K562 (cell line): Measurements from ENCODE around the gene ZNF23. TPM values are rescaled to one million over a fixed set of nuclear protein-coding genes. Genes with fewer than 3 reads are reported as not detected.

Source experiments
- ATAC-seq: fragments of 200-7000 bp; cut with Tn5 transposase; 3 replicates; pipeline ENCODE4 v1.9.1; 2020; ENCODE audit warnings: moderate library complexity
- BruUV-seq: library from RNA; stranded (reverse); fragments of 400-500 nt; replicated peaks from 2 replicates; lab custom pipeline; 2021; lab: Mats Ljungman, UMichigan
- CTCF ChIA-PET: fragments of 300-600 bp; formaldehyde crosslinking; extraction: SDS; loops from one replicate; lab custom pipeline; 2021; ENCODE audit warnings: low intra/inter-chr PET ratio; lab: Yijun Ruan, JAX
- POLR2A ChIA-PET: fragments of 300-600, 350-650 bp; sonication (Branson Sonifier 250); formaldehyde crosslinking; extraction: SDS; loops from one replicate; lab custom pipeline; 2021; ENCODE audit warnings: antibody characterized with exemption, inconsistent platforms; lab: Yijun Ruan, JAX
- DNase-seq, 4 experiments: peaks; one replicate each; pipeline versions ENCODE4 v3.0.0 to v3.0.0-alpha.2; 2011 to 2018; ENCODE audit warnings: low spot score in 3 of 4, mixed read lengths in 3 of 4; ENCODE audit errors: extremely low read depth in 1 of 4
- FAIRE-seq: peaks from 2 replicates; lab custom pipeline; 2011; peaks lifted over from hg19 to GRCh38; lab: Jason Lieb, UNC
- H2AFZ ChIP-seq: 2 replicates; pipeline ENCODE4 v1.6.0; 2011; ENCODE audit warnings: low read depth, low read length, control low read depth, inconsistent platforms
- H3K27ac ChIP-seq: fragments of 200-600 bp; 3 replicates; pipeline ENCODE4 v1.8.0; 2011; ENCODE audit warnings: low read depth, mild to moderate bottlenecking, control low read depth, inconsistent platforms, low read length, moderate library complexity, mixed read lengths; ENCODE audit errors: extremely low read depth
- H3K27me3 ChIP-seq, 2 experiments: fragments of 300-600 bp in 1 of 2; 2 replicates in 1 of 2; 3 replicates in 1 of 2; pipeline versions ENCODE4 v1.6.0 to v1.8.0; 2011; ENCODE audit warnings: inconsistent platforms in 2 of 2, low read length in 2 of 2, mild to moderate bottlenecking in 1 of 2, mixed read lengths in 1 of 2, moderate library complexity in 1 of 2; ENCODE audit not compliant: control insufficient read depth in 2 of 2, insufficient read depth in 2 of 2
- H3K36me3 ChIP-seq: fragments of 300-600 bp; 3 replicates; pipeline ENCODE4 v1.8.0; 2011; ENCODE audit warnings: mild to moderate bottlenecking, low read length, inconsistent platforms; ENCODE audit not compliant: control insufficient read depth, insufficient read depth
- H3K4me1 ChIP-seq, 2 experiments: fragments of 200-600 bp in 1 of 2; replicated peaks in 1 of 2; 2 replicates in 1 of 2; 3 replicates in 1 of 2; pipeline versions ENCODE4 v1.5.1 to v1.8.0; 2011; ENCODE audit warnings: inconsistent platforms in 2 of 2, low read length in 2 of 2, mild to moderate bottlenecking in 1 of 2, mixed read lengths in 1 of 2, moderate library complexity in 1 of 2; ENCODE audit not compliant: control insufficient read depth in 2 of 2, insufficient read depth in 2 of 2
- H3K4me2 ChIP-seq: 2 replicates; pipeline ENCODE4 v1.6.1; 2011; ENCODE audit warnings: low read length, control low read depth, inconsistent platforms, mixed read lengths; ENCODE audit not compliant: insufficient read depth
- H3K4me3 ChIP-seq: fragments of 200-600 bp; sonication (generic), shearing (Covaris generic); 2 replicates; pipeline ENCODE4 v1.5.1; 2016; ENCODE audit warnings: control low read depth, inconsistent platforms
- H3K79me2 ChIP-seq: fragments of 200-600 bp; 3 replicates; pipeline ENCODE4 v1.8.0; 2011; ENCODE audit warnings: low read length, inconsistent platforms; ENCODE audit not compliant: control insufficient read depth, insufficient read depth
- H3K9ac ChIP-seq, 2 experiments: 2 replicates each; pipeline versions ENCODE4 v1.6.0 to v1.6.1; 2011; ENCODE audit warnings: low read depth in 2 of 2, low read length in 2 of 2, control low read depth in 1 of 2, inconsistent platforms in 1 of 2, mild to moderate bottlenecking in 1 of 2, mixed read lengths in 1 of 2; ENCODE audit not compliant: insufficient read depth in 1 of 2
- H3K9me1 ChIP-seq: one replicate; pipeline ENCODE4 v1.6.0; 2011; ENCODE audit warnings: inconsistent platforms, mild to moderate bottlenecking, low read length, moderate library complexity; ENCODE audit not compliant: control insufficient read depth, insufficient read depth
- H3K9me3 ChIP-seq: replicated peaks from 2 replicates; pipeline ENCODE4 v1.5.1; 2011; ENCODE audit warnings: low read depth, low read length, inconsistent platforms; ENCODE audit not compliant: control insufficient read depth, insufficient read depth
- H4K20me1 ChIP-seq: replicated peaks from 2 replicates; pipeline ENCODE4 v1.6.1; 2011; ENCODE audit warnings: low read length, inconsistent platforms, mixed read lengths; ENCODE audit not compliant: control insufficient read depth, insufficient read depth
- CBFA2T2 ChIP-seq: fragments of 450-650 bp; conservative IDR thresholded peaks from 2 replicates; pipeline ENCODE4 v1.6.1; 2017; ENCODE audit warnings: mild to moderate bottlenecking
- CREB1 ChIP-seq, 2 experiments: sonication (generic) in 1 of 2; formaldehyde crosslinking in 1 of 2; IDR thresholded peaks; 2 replicates each; pipeline versions ENCODE4 v1.6.1 to v1.8.0; 2012 to 2022; ENCODE audit warnings: inconsistent platforms in 1 of 2, mild to moderate bottlenecking in 1 of 2, missing genetic modification reagents in 1 of 2, moderate library complexity in 1 of 2
- CTBP1 ChIP-seq: fragments of 450-650 bp; IDR thresholded peaks from 2 replicates; pipeline ENCODE4 v1.6.1; 2016; ENCODE audit warnings: borderline replicate concordance
- ILK ChIP-seq: fragments of 450-650 bp; IDR thresholded peaks from 2 replicates; pipeline ENCODE4 v1.6.1; 2016; ENCODE audit warnings: missing genetic modification characterization, low read depth, mild to moderate bottlenecking, missing compliant biosample characterization, moderate library complexity, borderline replicate concordance
- IRF2 ChIP-seq: sonication (generic); formaldehyde crosslinking; IDR thresholded peaks from 2 replicates; pipeline ENCODE4 v1.8.1; 2022; ENCODE audit warnings: mild to moderate bottlenecking, missing genetic modification reagents
- KLF10 ChIP-seq: fragments of 250-450 bp; sonication (Bioruptor Pico); IDR thresholded peaks from 2 replicates; pipeline ENCODE4 v1.6.1; 2021; ENCODE audit warnings: matching md5 sums
- NONO ChIP-seq, 2 experiments: fragments of 200-400 bp in 1 of 2; fragments of 450-650 bp in 1 of 2; formaldehyde crosslinking in 1 of 2; IDR thresholded peaks; 2 replicates each; pipeline ENCODE4 v1.6.1; 2017; ENCODE audit warnings: low read depth in 2 of 2, mild to moderate bottlenecking in 2 of 2, moderate library complexity in 2 of 2, low read length in 1 of 2
- RFX1 ChIP-seq: fragments of 450-650 bp; IDR thresholded peaks from 2 replicates; pipeline ENCODE4 v1.6.1; 2016; ENCODE audit warnings: mild to moderate bottlenecking, moderate library complexity
- SMARCA4 ChIP-seq: fragments of 450-650 bp; IDR thresholded peaks from 2 replicates; pipeline ENCODE4 v1.6.1; 2016
- SRSF7 ChIP-seq: fragments of 200-400 bp; formaldehyde crosslinking; optimal IDR thresholded peaks from 2 replicates; pipeline ENCODE3; 2017; ENCODE audit warnings: mild to moderate bottlenecking, low read depth, low read length
- TAF9B ChIP-seq: fragments of 450-650 bp; IDR thresholded peaks from 2 replicates; pipeline ENCODE4 v1.6.1; 2018; ENCODE audit warnings: mild to moderate bottlenecking; ENCODE audit not compliant: partially characterized antibody
- TAL1 ChIP-seq: fragments of 450-650 bp; IDR thresholded peaks from 2 replicates; pipeline ENCODE4 v1.6.1; 2016; ENCODE audit warnings: mild to moderate bottlenecking
- ZNF124 ChIP-seq: sonication (generic); formaldehyde crosslinking; IDR thresholded peaks from 2 replicates; pipeline ENCODE4 v1.8.1; 2022; ENCODE audit warnings: missing genetic modification reagents
- ZNF165 ChIP-seq: fragments of 250-450 bp; sonication (Bioruptor Pico); IDR thresholded peaks from 2 replicates; pipeline ENCODE4 v1.4.0; 2020; ENCODE audit warnings: borderline replicate concordance
- ZNF239 ChIP-seq: fragments of 250-450 bp; sonication (Bioruptor Pico); IDR thresholded peaks from 2 replicates; pipeline ENCODE4 v1.4.0; 2020; ENCODE audit warnings: mild to moderate bottlenecking
- ZSCAN32 ChIP-seq: fragments of 450-650 bp; formaldehyde crosslinking; IDR thresholded peaks from 2 replicates; pipeline ENCODE4 v1.4.0; 2020; ENCODE audit warnings: mild to moderate bottlenecking, moderate library complexity
- WGBS: fragments of 100-300 bp; shearing (Covaris generic); methylation state at CpG from one replicate; pipeline ENCODE4 v1.1.6; 2016; ENCODE audit warnings: low coverage, mixed read lengths; ENCODE audit not compliant: insufficient coverage; ENCODE audit errors: missing lambda C conversion rate; 5-methylcytosine and 5-hydroxymethylcytosine counted together
- in situ Hi-C: fragments of 300-500 bp; cut with MboI; formaldehyde crosslinking; loops from 4 replicates; pipeline ENCODE4 v1.15.0; 2018; ENCODE audit warnings: inconsistent platforms, mixed read lengths
- intact Hi-C: fragments of 100-400 bp; cut with micrococcal nuclease; formaldehyde crosslinking; loops from 2 replicates; pipeline ENCODE4 v1.14.2; 2022
- polyA plus RNA-seq, 8 experiments: library from polyadenylated mRNA; depleted of rRNA in 4 of 8; stranded (reverse) in 5 of 8; unstranded in 3 of 8; fragments of >200 nt; fragmentation: Nextera tagmentation in 2 of 8; fragmentation: Illumina TruSeq in 1 of 8; extraction: Ambion mirVana in 2 of 8; extraction: Trizol in 1 of 8; gene quantifications; 2 replicates each; pipeline versions ENCODE4 v1.2.1 to v1.2.3, GENCODE V29; 2011 to 2014; ENCODE audit warnings: inconsistent platforms in 1 of 8, missing spikeins in 1 of 8
- total RNA-seq, 7 experiments: library from RNA; depleted of rRNA in 6 of 7; stranded (reverse); fragments of >200 nt in 6 of 7; fragmentation: Illumina TruSeq in 2 of 7; extraction: Trizol in 2 of 7; gene quantifications; 2 replicates each; pipeline versions ENCODE4 v1.2.1 to v1.2.3, GENCODE V29; 2011 to 2021; ENCODE audit warnings: low replicate concordance in 1 of 7
- TF ChIP-seq, protein P1 (sequence below), 2 experiments: fragments of 450-650 bp in 1 of 2; sonication (generic) in 1 of 2; formaldehyde crosslinking in 1 of 2; IDR thresholded peaks in 1 of 2; conservative IDR thresholded peaks in 1 of 2; 2 replicates each; pipeline versions ENCODE4 v1.6.1 to v1.8.1; 2016 to 2023; ENCODE audit warnings: mild to moderate bottlenecking in 2 of 2, moderate library complexity in 2 of 2, inconsistent platforms in 1 of 2, missing genetic modification reagents in 1 of 2
- TF ChIP-seq, protein P2 (sequence below): sonication (generic); formaldehyde crosslinking; IDR thresholded peaks from 2 replicates; pipeline ENCODE4 v1.8.1; 2023; ENCODE audit warnings: mild to moderate bottlenecking, missing genetic modification reagents
- TF ChIP-seq, protein P3 (sequence below): fragments of 250-450 bp; sonication (Bioruptor Pico); IDR thresholded peaks from 2 replicates; pipeline ENCODE4 v1.9.0; 2021; ENCODE audit warnings: mild to moderate bottlenecking

ZNF23 gene
- total and polyA plus RNA-seq, 9 of the 15 experiments (the other 6 are each of a cell fraction or from before 2014, with no cell fraction given) = 4.7 to 13.4 (median 11.2) TPM

DNA sequence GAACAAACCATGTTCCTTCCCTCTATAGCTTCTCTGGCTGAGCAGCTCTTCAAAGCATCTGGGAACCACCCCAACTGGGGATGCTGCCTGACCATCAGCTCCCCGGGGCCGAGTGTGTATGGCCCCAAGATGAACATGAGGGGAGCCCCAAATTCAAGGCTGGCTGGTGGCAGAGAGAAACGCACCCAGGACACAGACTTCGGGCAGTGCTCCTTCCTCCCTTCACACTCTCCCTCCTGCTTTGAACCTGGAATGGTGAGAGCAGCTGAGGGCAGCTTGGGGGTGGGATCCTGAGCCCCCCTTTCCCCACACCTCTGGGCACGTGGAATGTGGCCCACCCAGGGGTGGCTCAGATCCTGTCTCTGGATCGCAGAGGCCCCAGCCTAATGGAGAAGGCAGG is 37.4 kb downstream of the ZNF23 start (continued):
- TF ChIP-seq CBFA2T2 (no peak), ZNF239 (no peak), ZNF165 (CRISPR knock-in tag) (no peak), ZSCAN32 (CRISPR knock-in tag) (no peak), CTBP1 (no peak), NONO (IDR thresholded peaks at IDR 0.05; ENCODE audit: low read depth in 2 of 2, low read length in 1 of 2) (no peak), ZNF124 (CRISPR knock-in tag) (no peak)
- TF ChIP-seq, protein P1, sequence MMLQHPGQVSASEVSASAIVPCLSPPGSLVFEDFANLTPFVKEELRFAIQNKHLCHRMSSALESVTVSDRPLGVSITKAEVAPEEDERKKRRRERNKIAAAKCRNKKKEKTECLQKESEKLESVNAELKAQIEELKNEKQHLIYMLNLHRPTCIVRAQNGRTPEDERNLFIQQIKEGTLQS (IDR thresholded peaks at IDR 0.05) = no peak
- TF ChIP-seq, protein P1 (CRISPR knock-in tag; conservative IDR thresholded peaks at IDR 0.05) = no peak

DNA sequence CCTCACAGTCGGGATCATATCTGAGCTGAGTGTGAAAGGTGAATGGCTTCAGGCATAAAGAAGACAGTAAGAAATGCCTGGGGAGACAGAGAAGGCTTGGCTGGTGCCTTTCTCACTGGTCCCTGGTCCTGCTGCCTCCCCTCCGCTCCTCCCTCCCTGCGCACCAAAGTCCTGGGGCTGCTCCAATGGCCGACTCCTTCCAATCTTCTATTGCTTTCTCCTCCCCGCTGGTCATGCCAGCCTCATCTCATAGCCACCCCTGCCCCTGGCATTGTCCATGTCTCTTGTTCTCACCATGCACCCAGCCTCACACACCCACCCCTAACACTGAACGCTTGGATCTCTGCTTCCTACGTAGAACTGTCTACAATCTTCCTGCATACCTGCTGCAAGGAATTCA is 38.2 kb downstream of the ZNF23 start:
- H3K27me3 ChIP-seq = peaks cover 18 to 52% of the 10 kb centered on the region in 2 experiments
- TF ChIP-seq SRSF7 (no peak), SMARCA4 (no peak), RFX1 (no peak), TAF9B (no peak), ILK (no peak), IRF2 (CRISPR knock-in tag) (no peak), TAL1 (no peak), CREB1 (IDR thresholded peaks at IDR 0.05) (no peak), CREB1 (CRISPR knock-in tag; IDR thresholded peaks at IDR 0.05) (no peak), KLF10 (CRISPR knock-in tag) (no peak)
- TF ChIP-seq, protein P2, sequence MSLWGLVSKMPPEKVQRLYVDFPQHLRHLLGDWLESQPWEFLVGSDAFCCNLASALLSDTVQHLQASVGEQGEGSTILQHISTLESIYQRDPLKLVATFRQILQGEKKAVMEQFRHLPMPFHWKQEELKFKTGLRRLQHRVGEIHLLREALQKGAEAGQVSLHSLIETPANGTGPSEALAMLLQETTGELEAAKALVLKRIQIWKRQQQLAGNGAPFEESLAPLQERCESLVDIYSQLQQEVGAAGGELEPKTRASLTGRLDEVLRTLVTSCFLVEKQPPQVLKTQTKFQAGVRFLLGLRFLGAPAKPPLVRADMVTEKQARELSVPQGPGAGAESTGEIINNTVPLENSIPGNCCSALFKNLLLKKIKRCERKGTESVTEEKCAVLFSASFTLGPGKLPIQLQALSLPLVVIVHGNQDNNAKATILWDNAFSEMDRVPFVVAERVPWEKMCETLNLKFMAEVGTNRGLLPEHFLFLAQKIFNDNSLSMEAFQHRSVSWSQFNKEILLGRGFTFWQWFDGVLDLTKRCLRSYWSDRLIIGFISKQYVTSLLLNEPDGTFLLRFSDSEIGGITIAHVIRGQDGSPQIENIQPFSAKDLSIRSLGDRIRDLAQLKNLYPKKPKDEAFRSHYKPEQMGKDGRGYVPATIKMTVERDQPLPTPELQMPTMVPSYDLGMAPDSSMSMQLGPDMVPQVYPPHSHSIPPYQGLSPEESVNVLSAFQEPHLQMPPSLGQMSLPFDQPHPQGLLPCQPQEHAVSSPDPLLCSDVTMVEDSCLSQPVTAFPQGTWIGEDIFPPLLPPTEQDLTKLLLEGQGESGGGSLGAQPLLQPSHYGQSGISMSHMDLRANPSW = no peak
- TF ChIP-seq, protein P3, sequence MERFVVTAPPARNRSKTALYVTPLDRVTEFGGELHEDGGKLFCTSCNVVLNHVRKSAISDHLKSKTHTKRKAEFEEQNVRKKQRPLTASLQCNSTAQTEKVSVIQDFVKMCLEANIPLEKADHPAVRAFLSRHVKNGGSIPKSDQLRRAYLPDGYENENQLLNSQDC (CRISPR knock-in tag) = no peak
- H2AFZ ChIP-seq = no peak overlapping the region
- H3K9me1 ChIP-seq = no peaks in the 10 kb centered on the region
- ChIA-PET POLR2A (interaction anchor here (0.7 kb wide), 1 partner anchor 1809 kb away, joined by 3 read pairs; no protein-coding TSS in a partner anchor), CTCF (no interaction called here)
- H3K79me2 ChIP-seq = no peaks in the 10 kb centered on the region
- H3K36me3 ChIP-seq = no peaks in the 10 kb centered on the region
- FAIRE-seq (no peak), ATAC-seq (no peak), DNase-seq (no peak)
- H3K4me1 ChIP-seq = peaks cover 0 to 9% of the 10 kb centered on the region in 2 experiments; a peak in 2 of 5 replicates
- peaks cover 6% of the 10 kb centered on the region; the same call in 1 of the 2 replicates for H4K20me1 ChIP-seq
- H3K4me2 ChIP-seq = no peak overlapping the region
- no peak overlapping the region for H3K4me3 ChIP-seq
- no peaks in the 10 kb centered on the region for H3K9me3 ChIP-seq
- intact Hi-C loops = no loop called here
- no peak overlapping the region for H3K9ac ChIP-seq
- BruUV-seq = no TSS peak
- WGBS = 0% methylated on average over 7 of the region's 7 CpGs
- in situ Hi-C loops = loop anchor here (10.0 kb wide), 1 partner anchor 161 kb away; no protein-coding TSS in a partner anchor
- H3K27ac ChIP-seq = no peak overlapping the region
